WI38 (cell line): Measurements from ENCODE around the gene LPCAT2.

Source experiments
- H3K4me3 ChIP-seq: 2 replicates; pipeline ENCODE4 v1.5.1; 2011; ENCODE audit warnings: low read depth, mild to moderate bottlenecking, control low read depth, low read length
- CTCF ChIP-seq: IDR thresholded peaks from 2 replicates; pipeline ENCODE4 v1.5.1; 2012; ENCODE audit warnings: low read depth, mild to moderate bottlenecking, control low read depth, low read length

LPCAT2 gene

GRCh38 chr16:55499281-55499680 lies 9.6 kb upstream of the LPCAT2 start:
- no peak overlapping the region for H3K4me3 ChIP-seq
- TF ChIP-seq CTCF: no peak

- no peak overlapping the region for H3K4me3 ChIP-seq
- no peak for TF ChIP-seq CTCF
Observed at GRCh38 chr16:55499951-55500529, 8.8 kb upstream of the LPCAT2 start.

GRCh38 chr16:55500530-55501011 lies 8.3 kb upstream of the LPCAT2 start:
- H3K4me3 ChIP-seq: no peak overlapping the region
- no peak for TF ChIP-seq CTCF

GRCh38 chr16:55501549-55502322 lies 7.1 kb upstream of the LPCAT2 start:
- peak; percentile 38; the same call in 1 of the 2 replicates for TF ChIP-seq CTCF
- H3K4me3 ChIP-seq: no peak overlapping the region

- TF ChIP-seq CTCF: 0 out of 2 replicates have a peak, but pooled peaks have one; percentile 13
- H3K4me3 ChIP-seq: no peak overlapping the region
Observed at GRCh38 chr16:55502801-55503366, 6.0 kb upstream of the LPCAT2 start.

- no peak for TF ChIP-seq CTCF
- no peak overlapping the region for H3K4me3 ChIP-seq
Observed at GRCh38 chr16:55503726-55504550, 4.9 kb upstream of the LPCAT2 start.
